Measurements from ENCODE around the gene MTCH1. TPM values are rescaled to one million over a fixed set of nuclear protein-coding genes. Genes with fewer than 3 reads are reported as not detected.

The MTCH1 gene
- total and polyA plus RNA-seq, 4 experiments from 2014 or later: 94.1 to 151 (median 134) TPM

- H3K27me3 Mint-ChIP-seq: no peaks in the 10 kb centered on the region
- H3K27ac Mint-ChIP-seq: peak overlapping the region in 1 of 7 donors; percentile 53
- no peak overlapping the region for H3K4me3 ChIP-seq (ENCODE audit: low read length in 2 of 2)
- H3K27ac ChIP-seq (ENCODE audit: low read depth, low read length): no peak overlapping the region
- POLR2A ChIA-PET (ENCODE audit: partially characterized antibody): interaction anchor here (2.0 kb wide), 1 partner anchor 9 kb away, joined by 9 read pairs; the partner anchor contains the start of gene MTCH1
- H3K27me3 ChIP-seq (ENCODE audit: insufficient read depth, low read length): no peaks in the 10 kb centered on the region
- no peak for DNase-seq
- H3K4me1 ChIP-seq (ENCODE audit: insufficient read depth, low read length): peaks cover 11% of the 10 kb centered on the region
- H3K9me3 Mint-ChIP-seq: no peaks in the 10 kb centered on the region
- CTCF ChIA-PET (ENCODE audit: partially characterized antibody): interaction anchor here (3.2 kb wide), 1 partner anchor 41 kb away, joined by 16 read pairs; no protein-coding TSS in a partner anchor
- intact Hi-C loops (cut with micrococcal nuclease): no loop called here
- H3K4me3 Mint-ChIP-seq: no peak overlapping the region
- H3K9me3 ChIP-seq (ENCODE audit: control insufficient read depth in 1 of 2, low read length in 2 of 2): no peaks in the 10 kb centered on the region
- H3K36me3 ChIP-seq (ENCODE audit: insufficient read depth, low read length): peaks cover 76% of the 10 kb centered on the region
- H3K36me3 Mint-ChIP-seq: peaks cover 65 to 92% of the 10 kb centered on the region in 2 donors
- peaks cover 15 to 26% (median 22%) of the 10 kb centered on the region in 4 donors for H3K4me1 Mint-ChIP-seq
These were observed 9.5 kb downstream of the MTCH1 start for GRCh38 chr6:36976509-36976908.

DNA sequence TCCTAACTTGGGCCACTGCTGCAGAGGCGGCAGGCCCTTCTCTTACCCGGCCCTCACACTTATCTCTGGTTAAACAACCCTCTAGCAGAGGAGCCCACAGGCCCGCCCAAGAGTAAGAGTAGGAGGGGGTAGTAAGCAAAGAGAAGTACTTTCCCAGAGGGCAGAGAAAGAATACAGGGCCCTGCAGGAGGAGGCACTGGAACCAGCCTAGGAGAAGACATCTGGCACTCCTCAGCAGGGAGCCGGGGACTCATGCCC, 10.1 kb downstream of the MTCH1 start:
- no peak overlapping the region for H3K4me3 ChIP-seq (ENCODE audit: low read length in 2 of 2)
- no peak for DNase-seq
- H3K36me3 Mint-ChIP-seq: peaks cover 67 to 94% of the 10 kb centered on the region in 2 donors
- intact Hi-C loops (cut with micrococcal nuclease): no loop called here
- peaks cover 77% of the 10 kb centered on the region for H3K36me3 ChIP-seq (ENCODE audit: insufficient read depth, low read length)
- no peaks in the 10 kb centered on the region for H3K9me3 ChIP-seq (ENCODE audit: control insufficient read depth in 1 of 2, low read length in 2 of 2)
- H3K4me1 Mint-ChIP-seq: peaks cover 14 to 26% (median 18%) of the 10 kb centered on the region in 4 donors
- no peak overlapping the region for H3K27ac ChIP-seq (ENCODE audit: low read depth, low read length)
- CTCF ChIA-PET (ENCODE audit: partially characterized antibody): interaction anchor here (3.2 kb wide), 1 partner anchor 42 kb away, joined by 16 read pairs; no protein-coding TSS in a partner anchor
- peaks cover 5% of the 10 kb centered on the region for H3K4me1 ChIP-seq (ENCODE audit: insufficient read depth, low read length)
- H3K4me3 Mint-ChIP-seq: no peak overlapping the region
- H3K27me3 Mint-ChIP-seq: no peaks in the 10 kb centered on the region
- peak overlapping the region in 2 of 7 donors; percentile 18 to 51 for H3K27ac Mint-ChIP-seq
- H3K9me3 Mint-ChIP-seq: no peaks in the 10 kb centered on the region
- H3K27me3 ChIP-seq (ENCODE audit: insufficient read depth, low read length): no peaks in the 10 kb centered on the region
- POLR2A ChIA-PET (ENCODE audit: partially characterized antibody): interaction anchor here (0.8 kb wide), 1 partner anchor 91 kb away, joined by 3 read pairs; the partner anchor contains the start of gene C6orf89

DNA sequence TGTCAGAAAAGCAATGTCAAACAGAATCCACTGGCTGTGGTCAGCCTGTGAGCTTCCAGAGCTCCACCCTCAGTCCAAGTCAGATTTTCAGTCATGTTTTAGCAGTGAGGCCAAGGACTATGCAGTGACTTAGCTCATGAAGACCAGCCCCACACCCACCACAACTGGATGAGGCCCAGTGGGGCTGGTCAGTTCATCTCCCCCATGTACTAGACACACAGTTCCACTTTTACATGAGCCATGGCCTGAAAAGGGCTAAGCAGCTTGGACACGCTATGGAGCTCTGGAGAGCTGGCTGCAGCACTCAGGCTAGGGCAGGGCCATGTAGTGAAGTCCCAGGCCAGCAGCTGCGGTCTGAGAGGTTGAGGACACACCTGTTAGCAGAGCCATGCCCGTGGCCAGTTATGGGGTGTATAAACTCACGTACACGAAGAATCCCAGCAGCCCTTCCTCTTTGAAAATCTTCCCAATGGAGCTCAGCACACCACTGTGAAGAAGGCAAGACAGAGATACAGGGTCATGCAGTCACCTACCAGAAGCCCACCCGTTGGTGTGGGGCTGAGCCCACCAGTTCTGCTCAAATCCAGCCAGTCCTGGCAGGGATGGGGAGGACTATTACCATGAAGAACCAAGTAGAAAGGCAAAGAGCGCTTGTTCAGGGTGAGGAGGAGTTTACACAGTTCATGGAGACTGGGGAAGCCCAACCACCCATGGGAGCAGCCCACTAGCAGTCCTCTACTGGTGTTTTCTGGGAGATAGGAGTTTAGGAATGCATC, 10.6 kb downstream of the MTCH1 start:
- CTCF ChIA-PET (ENCODE audit: partially characterized antibody): interaction anchor here (3.2 kb wide), 1 partner anchor 43 kb away, joined by 16 read pairs; no protein-coding TSS in a partner anchor
- H3K27ac Mint-ChIP-seq: peak overlapping the region in 3 of 7 donors; percentile 10 to 51 (median 18)
- intact Hi-C loops (cut with micrococcal nuclease): no loop called here
- no peaks in the 10 kb centered on the region for H3K9me3 Mint-ChIP-seq
- H3K9me3 ChIP-seq (ENCODE audit: control insufficient read depth in 1 of 2, low read length in 2 of 2): no peaks in the 10 kb centered on the region
- peaks cover under 1% of the 10 kb centered on the region for H3K4me1 ChIP-seq (ENCODE audit: insufficient read depth, low read length)
- POLR2A ChIA-PET (ENCODE audit: partially characterized antibody): interaction anchor here (0.8 to 0.9 kb wide), 2 partner anchors 11 to 90 kb away, joined by 3 read pairs; partner anchors contain the start of genes C6orf89 and MTCH1
- H3K27me3 Mint-ChIP-seq: no peaks in the 10 kb centered on the region
- no peak overlapping the region for H3K4me3 ChIP-seq (ENCODE audit: low read length in 2 of 2)
- no peak overlapping the region for H3K4me3 Mint-ChIP-seq
- peaks cover 11 to 21% (median 14%) of the 10 kb centered on the region in 4 donors for H3K4me1 Mint-ChIP-seq
- no peak overlapping the region for H3K27ac ChIP-seq (ENCODE audit: low read depth, low read length)
- H3K36me3 Mint-ChIP-seq: peaks cover 69 to 93% of the 10 kb centered on the region in 2 donors
- H3K36me3 ChIP-seq (ENCODE audit: insufficient read depth, low read length): peaks cover 82% of the 10 kb centered on the region
- DNase-seq: no peak
- H3K27me3 ChIP-seq (ENCODE audit: insufficient read depth, low read length): no peaks in the 10 kb centered on the region

DNA sequence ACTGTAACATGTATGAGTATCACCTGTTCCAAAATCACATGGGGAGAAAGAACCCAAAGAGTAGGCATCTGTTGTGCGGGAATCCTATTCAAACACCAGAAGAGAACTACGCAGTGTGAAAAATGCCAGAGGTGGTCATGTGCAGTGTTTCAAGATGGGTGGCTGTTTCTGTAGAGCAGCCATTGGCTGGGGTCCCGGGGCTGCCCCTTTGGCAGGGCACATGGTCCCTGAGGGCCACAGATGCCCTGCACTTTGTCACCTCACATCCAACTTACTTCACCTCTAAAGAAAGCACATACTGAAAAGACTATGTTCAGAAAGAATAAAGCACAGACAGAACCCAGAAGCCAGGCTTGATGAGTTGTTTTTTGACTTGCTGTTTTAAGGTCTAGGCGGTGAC, 12.3 kb downstream of the MTCH1 start:
- H3K4me1 Mint-ChIP-seq: peaks cover 0 to 5% (median 2%) of the 10 kb centered on the region in 4 donors
- CTCF ChIA-PET (ENCODE audit: partially characterized antibody): no interaction called here
- no peaks in the 10 kb centered on the region for H3K9me3 Mint-ChIP-seq

DNA sequence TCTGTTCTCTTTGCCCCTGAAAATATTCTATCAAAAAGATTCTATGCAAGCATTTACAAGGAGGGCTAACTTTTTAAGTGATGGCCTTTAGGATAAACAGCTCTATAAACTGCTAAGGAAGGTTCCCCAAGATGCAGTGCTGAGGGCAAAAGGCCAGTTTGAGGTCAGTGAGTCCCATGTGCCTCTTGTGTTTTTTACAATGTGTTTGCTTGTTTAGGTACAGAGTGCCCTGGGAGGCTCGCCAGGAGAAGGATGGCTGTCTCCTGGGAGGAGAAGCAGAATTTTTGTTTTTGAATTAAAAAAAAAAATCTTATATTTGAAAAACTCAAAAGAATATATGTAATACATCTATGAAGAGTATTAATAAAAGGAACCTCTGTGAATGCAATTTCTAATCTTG, 12.8 kb downstream of the MTCH1 start:
- ChIA-PET CTCF (ENCODE audit: partially characterized antibody) (no interaction called here), POLR2A (ENCODE audit: partially characterized antibody) (interaction anchor here (1.0 to 1.5 kb wide), 2 partner anchors 8 to 9 kb away, joined by 3 to 4 read pairs; no protein-coding TSS in a partner anchor)
- Histone ChIP-seq H3K27ac (ENCODE audit: low read depth, low read length) (no peak overlapping the region), H3K4me1 (ENCODE audit: insufficient read depth, low read length) (no peaks in the 10 kb centered on the region), H3K36me3 (ENCODE audit: insufficient read depth, low read length) (peaks cover 98% of the 10 kb centered on the region), H3K4me3 (ENCODE audit: low read length in 2 of 2) (no peak overlapping the region), H3K9me3 (ENCODE audit: control insufficient read depth in 1 of 2, low read length in 2 of 2) (no peaks in the 10 kb centered on the region), H3K27me3 (ENCODE audit: insufficient read depth, low read length) (no peaks in the 10 kb centered on the region)
- Mint-ChIP-seq H3K27me3 (no peaks in the 10 kb centered on the region), H3K4me3 (no peak overlapping the region), H3K9me3 (no peaks in the 10 kb centered on the region), H3K36me3 (peaks cover 71 to 94% of the 10 kb centered on the region in 2 donors), H3K27ac (peak overlapping the region in 2 of 7 donors; percentile 13 to 29), H3K4me1 (peaks cover 0 to 5% (median 2%) of the 10 kb centered on the region in 4 donors)
- intact Hi-C loops (cut with micrococcal nuclease): no loop called here
- DNase-seq: no peak

More for the DNA sequence above, 12.3 kb downstream of the MTCH1 start:
- H3K27ac Mint-ChIP-seq: peak overlapping the region in 3 of 7 donors; percentile 9 to 75 (median 29)
- no peak for DNase-seq
- H3K27ac ChIP-seq (ENCODE audit: low read depth, low read length): no peak overlapping the region
- no peaks in the 10 kb centered on the region for H3K9me3 ChIP-seq (ENCODE audit: control insufficient read depth in 1 of 2, low read length in 2 of 2)
- H3K4me1 ChIP-seq (ENCODE audit: insufficient read depth, low read length): no peaks in the 10 kb centered on the region
- POLR2A ChIA-PET (ENCODE audit: partially characterized antibody): interaction anchor here (1.5 kb wide), 1 partner anchor 10 kb away, joined by 4 read pairs; no protein-coding TSS in a partner anchor
- H3K27me3 Mint-ChIP-seq: no peaks in the 10 kb centered on the region
- peaks cover 98% of the 10 kb centered on the region for H3K36me3 ChIP-seq (ENCODE audit: insufficient read depth, low read length)
- intact Hi-C loops (cut with micrococcal nuclease): no loop called here
- H3K4me3 Mint-ChIP-seq: no peak overlapping the region
- H3K27me3 ChIP-seq (ENCODE audit: insufficient read depth, low read length): no peaks in the 10 kb centered on the region
- H3K4me3 ChIP-seq (ENCODE audit: low read length in 2 of 2): no peak overlapping the region
- H3K36me3 Mint-ChIP-seq: peaks cover 71 to 93% of the 10 kb centered on the region in 2 donors

- DNase-seq: no peak
- Mint-ChIP-seq H3K9me3 (no peaks in the 10 kb centered on the region), H3K36me3 (peaks cover 68 to 94% of the 10 kb centered on the region in 2 donors), H3K27ac (peak overlapping the region in 6 of 7 donors; percentile 36 to 66 (median 60)), H3K4me3 (no peak overlapping the region), H3K4me1 (peaks cover 0 to 3% (median under 1%) of the 10 kb centered on the region in 4 donors), H3K27me3 (no peaks in the 10 kb centered on the region)
- peaks cover 98% of the 10 kb centered on the region for H3K36me3 ChIP-seq (ENCODE audit: insufficient read depth, low read length)
- H3K4me1 ChIP-seq (ENCODE audit: insufficient read depth, low read length): no peaks in the 10 kb centered on the region
- ChIA-PET POLR2A (ENCODE audit: partially characterized antibody) (interaction anchor here (1.0 to 1.5 kb wide), 2 partner anchors 8 to 9 kb away, joined by 3 to 4 read pairs; no protein-coding TSS in a partner anchor), CTCF (ENCODE audit: partially characterized antibody) (no interaction called here)
- intact Hi-C loops (cut with micrococcal nuclease): no loop called here
- no peak overlapping the region for H3K27ac ChIP-seq (ENCODE audit: low read depth, low read length)
- no peaks in the 10 kb centered on the region for H3K9me3 ChIP-seq (ENCODE audit: control insufficient read depth in 1 of 2, low read length in 2 of 2)
- H3K27me3 ChIP-seq (ENCODE audit: insufficient read depth, low read length): no peaks in the 10 kb centered on the region
- H3K4me3 ChIP-seq (ENCODE audit: low read length in 2 of 2): no peak overlapping the region
These were observed 13.9 kb downstream of the MTCH1 start for GRCh38 chr6:36971921-36972673.
